IPS-20b (cell line): ENCODE results near the gene RPL32.
A peak's percentile ranks its signal among the peaks of the same experiment; 100 is the strongest.
"Not testable (repeated sequence)": the region's sequence is repeated elsewhere in the genome, so short reads cannot be mapped to it uniquely, and the experiment has no call there.

Source experiments
- H3K27ac ChIP-seq: one replicate; pipeline ENCODE4 v1.5.1; 2013; ENCODE audit warnings: low read length
- H3K27me3 ChIP-seq: 2 replicates; pipeline ENCODE4 v1.6.1; 2013; ENCODE audit warnings: mild to moderate bottlenecking, low read length, inconsistent platforms; ENCODE audit not compliant: insufficient read depth
- H3K36me3 ChIP-seq: 2 replicates; pipeline ENCODE4 v1.6.1; 2013; ENCODE audit warnings: low read depth, mild to moderate bottlenecking, inconsistent platforms, low read length, moderate library complexity; ENCODE audit not compliant: insufficient read depth
- H3K4me1 ChIP-seq: 2 replicates; pipeline ENCODE4 v1.6.1; 2013; ENCODE audit warnings: mild to moderate bottlenecking, control low read depth, inconsistent platforms, low read length, moderate library complexity; ENCODE audit not compliant: insufficient read depth
- H3K4me3 ChIP-seq: 2 replicates; pipeline ENCODE4 v1.5.1; 2013; ENCODE audit warnings: mild to moderate bottlenecking, low read length, inconsistent platforms
- H3K9ac ChIP-seq: 2 replicates; pipeline ENCODE4 v1.6.1; 2013; ENCODE audit warnings: low read depth, mild to moderate bottlenecking, inconsistent platforms, low read length, moderate library complexity
- H3K9me3 ChIP-seq: 2 replicates; pipeline ENCODE4 v1.6.1; 2013; ENCODE audit warnings: mild to moderate bottlenecking, low read depth, low read length, inconsistent platforms; ENCODE audit not compliant: insufficient read depth

Gene RPL32

DNA sequence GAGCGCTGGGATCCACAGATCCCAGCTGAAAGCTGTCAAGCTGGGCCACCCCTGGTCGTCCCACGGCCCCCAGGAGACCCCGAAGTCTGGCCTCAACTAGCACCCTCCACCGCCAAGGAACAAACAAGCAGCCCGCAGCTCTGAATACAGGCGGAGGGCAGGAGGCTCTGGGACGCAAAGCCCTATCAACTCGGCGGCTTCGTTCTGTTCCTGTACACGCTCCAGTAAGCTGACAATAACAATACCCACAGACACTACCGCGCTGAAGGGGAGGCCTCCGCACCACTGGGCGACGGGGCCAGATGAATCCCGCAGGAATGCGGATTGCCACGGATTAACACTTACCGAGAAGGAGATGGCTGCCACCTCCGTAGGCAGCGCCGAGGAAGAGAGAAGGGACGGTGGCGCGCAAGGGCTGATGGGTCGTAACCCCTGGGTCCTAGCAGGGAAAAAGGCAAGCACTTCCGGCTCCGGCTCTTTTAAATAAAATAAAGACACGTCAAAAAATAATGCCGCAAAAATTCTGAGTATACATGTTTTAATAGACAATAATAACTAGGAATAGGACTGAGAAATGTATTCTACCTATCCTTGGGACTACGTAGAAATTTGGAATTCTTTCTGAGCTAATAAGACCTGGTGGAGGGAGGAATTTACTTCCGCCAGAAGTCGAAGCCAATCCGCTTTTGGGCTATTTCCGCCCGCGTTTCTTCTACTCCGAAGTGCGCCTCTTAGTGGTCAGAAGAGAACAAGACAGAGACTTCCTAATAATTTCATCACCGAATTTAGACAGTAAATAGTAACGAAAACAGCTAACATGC lies at the start of gene RPL32:
Gene RPL32, minus strand, starts transcription at position 417 of the 821 bp plus-strand sequence. CDS start 1,328 bp downstream, outside the sequence.
- Histone ChIP-seq H3K27ac (peak within 1 kb of the TSS; percentile 98), H3K4me1 (peaks cover 13% of the 10 kb centered on the region), H3K9ac (peak within 1 kb of the TSS; percentile 99), H3K4me3 (peak within 1 kb of the TSS; percentile 100), H3K36me3 (peaks cover 48% of the 10 kb centered on the region), H3K9me3 (0 out of 2 replicates have a peak, but pooled peaks cover 6% of the 10 kb centered on the region), H3K27me3 (no peaks in the 10 kb centered on the region)

DNA sequence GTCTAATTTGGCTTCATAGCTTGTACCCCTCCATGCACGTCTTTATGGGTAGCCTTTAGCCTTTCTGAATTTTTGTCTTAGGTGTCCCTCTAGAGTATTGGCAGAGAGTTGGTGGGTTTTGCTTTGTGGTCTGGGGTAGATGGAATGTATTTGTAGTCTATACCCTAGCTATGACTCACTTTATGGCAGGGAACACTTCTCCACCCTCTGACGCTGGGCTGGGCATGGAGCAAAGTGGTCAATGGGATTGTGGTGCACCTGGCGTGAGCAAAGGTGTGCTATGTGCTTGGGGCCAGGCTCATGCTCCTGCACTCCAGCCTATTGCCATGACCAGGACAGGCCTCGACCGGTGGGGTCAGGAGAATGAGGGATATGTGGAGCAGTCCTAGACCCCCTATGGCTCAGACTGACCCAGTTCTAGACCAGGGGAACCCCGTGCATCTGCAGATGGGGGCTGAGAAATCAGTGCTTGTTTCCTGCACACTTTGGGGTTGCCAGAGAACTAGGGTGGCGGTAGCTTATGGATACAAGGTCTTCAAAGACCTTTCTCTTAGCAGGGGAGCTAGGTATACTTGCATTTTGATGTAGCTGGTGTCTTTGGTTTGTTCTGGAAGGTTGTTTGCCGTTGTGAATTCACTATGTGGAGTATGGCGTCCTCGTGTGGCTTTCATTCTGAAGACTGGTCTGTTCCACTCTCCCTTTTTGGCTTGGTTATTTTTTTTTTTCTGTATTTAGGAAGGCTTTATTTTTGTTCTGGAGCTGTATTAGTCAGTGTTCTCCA lies 49.4 kb upstream of the RPL32 start:
- Histone ChIP-seq H3K4me1 (no peaks in the 10 kb centered on the region), H3K27me3 (peaks cover 68% of the 10 kb centered on the region), H3K4me3 (no peak overlapping the region), H3K9me3 (no peaks in the 10 kb centered on the region), H3K9ac (no peak overlapping the region), H3K27ac (no peak overlapping the region), H3K36me3 (no peaks in the 10 kb centered on the region)

GRCh38 chr3:12886736-12887135 lies 45.4 kb upstream of the RPL32 start:
- Histone ChIP-seq H3K9ac (no peak overlapping the region), H3K9me3 (no peaks in the 10 kb centered on the region), H3K4me3 (no peak overlapping the region), H3K27ac (no peak overlapping the region), H3K27me3 (peaks cover 71% of the 10 kb centered on the region), H3K4me1 (no peaks in the 10 kb centered on the region), H3K36me3 (no peaks in the 10 kb centered on the region)

DNA sequence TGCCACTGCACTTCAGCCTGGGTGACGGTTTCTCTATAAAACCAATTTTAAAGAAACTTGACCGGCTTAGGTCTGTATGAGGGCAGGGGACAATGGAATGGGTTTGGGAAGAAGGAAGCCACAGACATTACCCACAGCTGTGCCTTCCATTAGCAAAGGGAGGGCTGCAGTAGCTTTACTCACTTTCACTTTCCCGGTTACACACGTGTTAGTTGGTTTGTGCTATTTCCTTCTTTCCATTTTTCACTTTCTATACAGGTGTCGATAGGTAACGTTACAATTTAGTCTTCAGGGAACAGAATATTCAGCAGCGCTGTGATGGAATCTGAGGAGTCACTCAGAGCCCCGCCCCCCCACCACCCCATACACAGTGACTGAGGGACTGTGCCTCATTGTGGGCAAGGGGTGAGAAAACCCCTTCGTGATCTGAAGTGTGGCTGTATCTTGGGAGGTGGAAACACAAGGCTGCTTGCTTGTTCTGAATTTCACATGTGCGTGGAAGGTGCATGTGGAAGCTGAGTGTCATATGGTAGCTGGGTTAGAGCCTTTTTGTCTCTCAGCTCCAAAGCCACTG lies 44.8 kb upstream of the RPL32 start:
- no peak overlapping the region for H3K27ac ChIP-seq

DNA sequence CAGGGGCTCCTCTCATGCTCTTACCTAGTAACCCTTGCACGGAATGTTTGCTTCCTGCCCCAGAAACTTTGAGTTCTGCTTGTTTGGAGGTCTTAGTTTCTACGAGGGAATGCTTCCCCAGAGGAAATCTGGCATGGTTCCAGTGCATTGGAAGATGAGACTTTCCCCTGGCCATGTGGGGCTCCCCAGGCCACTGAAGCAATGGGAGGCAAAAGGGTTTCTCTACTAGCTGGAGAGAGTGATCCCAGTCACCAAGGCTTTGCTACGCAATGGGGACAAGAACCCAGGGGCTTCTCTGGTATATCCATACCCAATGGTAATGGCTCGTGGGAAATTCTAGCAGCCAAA lies 44.2 kb upstream of the RPL32 start:
- no peak overlapping the region for H3K27ac ChIP-seq
- H3K4me1 ChIP-seq = no peaks in the 10 kb centered on the region
- H3K36me3 ChIP-seq = no peaks in the 10 kb centered on the region
- H3K27me3 ChIP-seq = peaks cover 59% of the 10 kb centered on the region
- no peak overlapping the region for H3K9ac ChIP-seq
- H3K9me3 ChIP-seq = no peaks in the 10 kb centered on the region
- no peak overlapping the region for H3K4me3 ChIP-seq

More for the DNA sequence above, 44.8 kb upstream of the RPL32 start:
- Histone ChIP-seq H3K4me3 (no peak overlapping the region), H3K4me1 (no peaks in the 10 kb centered on the region), H3K9me3 (no peaks in the 10 kb centered on the region), H3K9ac (no peak overlapping the region), H3K27me3 (peaks cover 66% of the 10 kb centered on the region), H3K36me3 (no peaks in the 10 kb centered on the region)

GRCh38 chr3:12884790-12885582 lies 43.6 kb upstream of the RPL32 start:
- no peaks in the 10 kb centered on the region for H3K4me1 ChIP-seq
- H3K4me3 ChIP-seq = no peak overlapping the region
- H3K9ac ChIP-seq = no peak overlapping the region
- H3K36me3 ChIP-seq = no peaks in the 10 kb centered on the region
- peaks cover 54% of the 10 kb centered on the region for H3K27me3 ChIP-seq
- H3K27ac ChIP-seq = no peak overlapping the region
- no peaks in the 10 kb centered on the region for H3K9me3 ChIP-seq

DNA sequence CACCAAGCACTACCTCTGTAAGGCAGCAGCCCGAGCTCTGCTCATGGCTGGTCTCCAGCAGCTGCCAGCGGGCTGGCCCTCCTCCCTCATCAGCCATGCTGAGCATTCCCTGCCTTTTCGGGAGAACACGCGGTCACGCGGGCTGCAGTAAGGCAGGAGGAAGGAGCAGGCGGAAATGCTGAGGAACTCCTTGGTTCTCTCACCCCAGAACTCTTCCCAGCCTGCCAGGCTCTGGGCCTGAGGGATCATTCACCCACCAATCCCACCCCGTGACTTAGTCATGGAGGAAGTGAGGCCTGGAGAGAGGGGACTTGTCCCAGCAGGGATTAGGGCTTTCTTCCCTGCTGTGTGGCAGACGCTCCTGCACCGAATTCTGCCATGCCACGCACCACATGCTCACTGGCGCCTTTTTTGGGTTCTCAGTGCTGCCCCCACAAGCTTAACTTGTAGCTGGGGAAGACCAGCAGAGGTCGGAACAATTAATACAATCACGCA lies 42.9 kb upstream of the RPL32 start:
- no peaks in the 10 kb centered on the region for H3K4me1 ChIP-seq
- H3K4me3 ChIP-seq = no peak overlapping the region
- no peak overlapping the region for H3K9ac ChIP-seq
- H3K27ac ChIP-seq = no peak overlapping the region
- H3K27me3 ChIP-seq = peaks cover 50% of the 10 kb centered on the region
- H3K9me3 ChIP-seq = no peaks in the 10 kb centered on the region
- H3K36me3 ChIP-seq = no peaks in the 10 kb centered on the region

DNA sequence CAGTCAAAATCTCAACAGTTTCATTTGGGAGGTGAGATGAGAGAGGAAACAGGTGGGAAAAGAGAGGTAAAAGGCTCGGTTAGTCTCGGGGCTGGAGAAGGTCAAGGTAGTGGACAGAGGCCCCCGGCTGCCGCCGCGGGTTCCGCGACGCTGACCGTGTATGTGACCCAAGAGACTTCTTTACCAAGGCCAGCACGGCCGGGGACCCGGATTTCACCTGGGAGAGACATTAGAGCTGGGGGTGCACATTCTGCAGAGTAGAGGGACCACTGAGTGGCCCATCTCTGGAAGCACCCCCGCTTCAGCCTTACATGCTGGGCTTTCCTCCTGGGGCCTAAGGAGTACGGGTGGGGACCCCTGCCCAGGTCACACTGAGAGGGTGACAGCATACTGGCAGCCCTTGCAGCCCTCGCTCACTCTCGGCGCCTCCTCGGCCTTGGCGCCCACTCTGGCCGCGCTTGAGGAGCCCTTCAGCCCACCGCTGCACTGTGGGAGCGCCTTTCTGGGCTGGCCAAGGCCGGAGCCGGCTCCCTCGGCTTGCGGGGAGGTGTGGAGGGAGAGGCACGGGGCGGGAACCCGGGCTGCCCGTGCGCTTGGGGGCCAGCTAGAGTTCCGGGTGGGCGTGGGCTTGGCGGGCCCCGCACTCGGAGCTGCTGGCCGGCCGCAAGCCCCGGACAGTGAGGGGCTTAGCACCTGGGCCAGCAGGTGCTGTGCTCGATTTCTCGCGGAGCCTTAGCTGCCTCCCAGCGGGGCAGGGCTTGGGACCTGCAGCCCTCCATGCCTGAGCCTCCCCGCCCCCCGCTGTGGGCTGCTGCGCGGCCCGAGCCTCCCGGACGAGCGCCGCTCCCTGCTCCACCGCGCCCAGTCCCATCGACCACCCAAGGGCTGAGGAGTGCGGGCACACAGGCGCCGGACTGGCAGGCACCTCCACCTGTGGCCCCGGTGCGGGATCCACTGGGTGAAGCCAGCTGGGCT lies 41.3 kb upstream of the RPL32 start:
- no peaks in the 10 kb centered on the region for H3K36me3 ChIP-seq
- no peaks in the 10 kb centered on the region for H3K9me3 ChIP-seq
- no peak overlapping the region for H3K27ac ChIP-seq
- no peak overlapping the region for H3K9ac ChIP-seq
- H3K4me3 ChIP-seq = no peak overlapping the region
- H3K27me3 ChIP-seq = peaks cover 38% of the 10 kb centered on the region
- H3K4me1 ChIP-seq = no peaks in the 10 kb centered on the region

GRCh38 chr3:12881858-12882257 lies 40.5 kb upstream of the RPL32 start:
- not testable (repeated sequence) for H3K9me3 ChIP-seq, H3K36me3 ChIP-seq, H3K9ac ChIP-seq, H3K4me3 ChIP-seq, H3K4me1 ChIP-seq, H3K27ac ChIP-seq
- H3K27me3 ChIP-seq = peaks cover 37% of the 10 kb centered on the region

GRCh38 chr3:12879191-12879815 lies 37.9 kb upstream of the RPL32 start:
- Histone ChIP-seq H3K9ac (no peak overlapping the region), H3K4me1 (no peaks in the 10 kb centered on the region), H3K27ac (no peak overlapping the region), H3K36me3 (no peaks in the 10 kb centered on the region), H3K4me3 (no peak overlapping the region), H3K9me3 (no peaks in the 10 kb centered on the region), H3K27me3 (peaks cover 35% of the 10 kb centered on the region)
